Activated CD8-positive, alpha-beta T cell treated with anti-CD3 and anti-CD28 coated beads for 36 hours (primary cell): ENCODE data around the gene SGK1. TPM values are rescaled to one million over a fixed set of nuclear protein-coding genes. Genes with fewer than 3 reads are reported as not detected.
"Not testable (repeated sequence)": the region's sequence is repeated elsewhere in the genome, so short reads cannot be mapped to it uniquely, and the experiment has no call there.

Experiments
- ATAC-seq: fragments of 200-7000 bp; cut with Tn5 transposase; one replicate; pipeline ENCODE4 v1.10.0; 2021; ENCODE audit warnings: mild to moderate bottlenecking, moderate library complexity
- CTCF ChIA-PET: fragments of 350-600 bp; sonication (Branson Sonifier 250); formaldehyde crosslinking; loops from one replicate; lab custom pipeline; 2021; ENCODE audit warnings: antibody characterized with exemption; lab: Charles Lee
- POLR2A ChIA-PET: fragments of 350-600 bp; sonication (Branson Sonifier 250); formaldehyde crosslinking; loops from one replicate; lab custom pipeline; 2021; ENCODE audit warnings: antibody characterized with exemption; lab: Charles Lee
- DNase-seq: peaks from one replicate; pipeline ENCODE4 v3.0.0-alpha.2; 2020
- H3K27ac Mint-ChIP-seq: one replicate; pipeline ENCODE4 v1.8.0; 2021; ENCODE audit warnings: mild to moderate bottlenecking, mixed read lengths
- H3K27me3 Mint-ChIP-seq: one replicate; pipeline ENCODE4 v1.8.0; 2021; ENCODE audit warnings: mixed read lengths
- H3K36me3 Mint-ChIP-seq: one replicate; pipeline ENCODE4 v1.8.0; 2021; ENCODE audit warnings: low read depth, mixed read lengths
- H3K4me1 Mint-ChIP-seq: one replicate; pipeline ENCODE4 v1.8.0; 2021; ENCODE audit warnings: low read depth, mixed read lengths
- H3K4me3 Mint-ChIP-seq: one replicate; pipeline ENCODE4 v1.8.0; 2021; ENCODE audit warnings: mild to moderate bottlenecking, moderate library complexity, mixed read lengths
- H3K9me3 Mint-ChIP-seq: one replicate; pipeline ENCODE4 v1.8.0; 2021; ENCODE audit warnings: mixed read lengths
- CTCF ChIP-seq: fragments of 200-600 bp; IDR thresholded peaks from one replicate; pipeline ENCODE4 v1.8.0; 2022; ENCODE audit warnings: antibody characterized with exemption, mild to moderate bottlenecking
- intact Hi-C: fragments of 100-400 bp; cut with micrococcal nuclease; formaldehyde crosslinking; loops from one replicate; pipeline ENCODE4 v1.10.0; 2022
- total RNA-seq, 2 experiments: library from RNA; stranded (reverse); gene quantifications; one replicate each; pipeline ENCODE4 v1.2.3, GENCODE V29; 2021

SGK1 gene
- total RNA-seq, 2 experiments from 2014 or later: 46.4 to 53.4 TPM

GRCh38 chr6:134223796-134224420 is 94.0 kb downstream of the SGK1 start:
- intact Hi-C loops: no loop called here
- ChIA-PET POLR2A (no interaction called here), CTCF (interaction anchor here (0.8 kb wide), 1 partner anchor 9 kb away, joined by 3 read pairs; no protein-coding TSS in a partner anchor)
- TF ChIP-seq CTCF: no peak
- DNase-seq (no peak), ATAC-seq (no peak)
- H3K27ac Mint-ChIP-seq: no peak overlapping the region
- no peak overlapping the region for H3K4me3 Mint-ChIP-seq
- H3K36me3 Mint-ChIP-seq: no peaks in the 10 kb centered on the region
- H3K9me3 Mint-ChIP-seq: no peaks in the 10 kb centered on the region
- no peaks in the 10 kb centered on the region for H3K4me1 Mint-ChIP-seq
- H3K27me3 Mint-ChIP-seq: no peaks in the 10 kb centered on the region

DNA sequence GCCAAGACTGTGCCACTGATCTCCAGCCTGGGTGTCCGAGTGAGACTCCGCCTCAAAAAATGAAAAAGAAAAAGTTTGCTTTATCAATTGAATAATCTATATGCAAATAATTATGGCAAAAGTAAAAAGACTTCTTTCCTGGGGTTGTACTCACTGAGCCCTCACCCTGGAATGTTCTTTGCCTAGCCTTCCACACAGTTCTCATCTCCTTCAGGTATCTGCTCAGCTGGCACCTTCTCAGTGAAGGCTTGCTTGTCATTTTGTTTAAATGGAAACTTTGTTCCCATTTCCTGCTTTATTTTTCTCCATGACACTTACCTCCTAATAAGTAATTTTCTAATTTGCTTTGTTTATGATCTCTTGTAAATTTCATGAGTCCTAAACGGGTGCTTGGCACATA is 96.7 kb downstream of the SGK1 start:
- no peak overlapping the region for H3K4me3 Mint-ChIP-seq
- TF ChIP-seq CTCF: no peak
- H3K4me1 Mint-ChIP-seq: peaks cover 4% of the 10 kb centered on the region
- intact Hi-C loops: no loop called here
- DNase-seq: no peak
- ChIA-PET POLR2A (no interaction called here), CTCF (no interaction called here)
- H3K9me3 Mint-ChIP-seq: no peaks in the 10 kb centered on the region
- no peak for ATAC-seq
- H3K27me3 Mint-ChIP-seq: no peaks in the 10 kb centered on the region
- no peaks in the 10 kb centered on the region for H3K36me3 Mint-ChIP-seq
- H3K27ac Mint-ChIP-seq: no peak overlapping the region

GRCh38 chr6:134217798-134218140 is 100.1 kb downstream of the SGK1 start:
- POLR2A ChIA-PET: no interaction called here
- Mint-ChIP-seq H3K4me1 (peaks cover 5% of the 10 kb centered on the region), H3K9me3 (no peaks in the 10 kb centered on the region), H3K4me3 (no peak overlapping the region), H3K27ac (no peak overlapping the region), H3K27me3 (no peaks in the 10 kb centered on the region), H3K36me3 (no peaks in the 10 kb centered on the region)
- intact Hi-C loops: no loop called here
- no peak for TF ChIP-seq CTCF
- CTCF ChIA-PET: no interaction called here
- DNase-seq: no peak
- ATAC-seq: no peak

GRCh38 chr6:134217105-134217797 is 100.7 kb downstream of the SGK1 start:
- ATAC-seq: no peak
- POLR2A ChIA-PET: no interaction called here
- H3K4me1 Mint-ChIP-seq: peaks cover 5% of the 10 kb centered on the region
- DNase-seq: no peak
- H3K27ac Mint-ChIP-seq: no peak overlapping the region
- no peak overlapping the region for H3K4me3 Mint-ChIP-seq
- no peaks in the 10 kb centered on the region for H3K9me3 Mint-ChIP-seq
- no peaks in the 10 kb centered on the region for H3K36me3 Mint-ChIP-seq
- intact Hi-C loops: no loop called here
- TF ChIP-seq CTCF: no peak
- CTCF ChIA-PET: no interaction called here
- no peaks in the 10 kb centered on the region for H3K27me3 Mint-ChIP-seq

GRCh38 chr6:134216301-134217010 is 101.5 kb downstream of the SGK1 start:
- ATAC-seq: no peak

GRCh38 chr6:134213410-134213809 is 104.5 kb downstream of the SGK1 start:
- ATAC-seq, H3K9me3 Mint-ChIP-seq, POLR2A ChIA-PET, DNase-seq, intact Hi-C loops, H3K4me3 Mint-ChIP-seq, H3K27me3 Mint-ChIP-seq, H3K36me3 Mint-ChIP-seq, H3K4me1 Mint-ChIP-seq, H3K27ac Mint-ChIP-seq: not testable (repeated sequence)
- CTCF ChIA-PET: interaction anchor here (0.6 to 2.0 kb wide), 3 partner anchors 15 to 427 kb away, joined by 3 to 7 read pairs (median 3); no protein-coding TSS in a partner anchor

More at GRCh38 chr6:134216301-134217010, 101.5 kb downstream of the SGK1 start:
- H3K4me3 Mint-ChIP-seq: no peak overlapping the region
- no peak for TF ChIP-seq CTCF
- no peaks in the 10 kb centered on the region for H3K27me3 Mint-ChIP-seq
- ChIA-PET POLR2A (no interaction called here), CTCF (no interaction called here)
- H3K4me1 Mint-ChIP-seq: peaks cover 5% of the 10 kb centered on the region
- H3K36me3 Mint-ChIP-seq: no peaks in the 10 kb centered on the region
- H3K27ac Mint-ChIP-seq: no peak overlapping the region
- H3K9me3 Mint-ChIP-seq: no peaks in the 10 kb centered on the region
- DNase-seq: no peak
- intact Hi-C loops: no loop called here
